ENCODE measurements around the gene CRPPA. TPM values are rescaled to one million over a fixed set of nuclear protein-coding genes. Genes with fewer than 3 reads are reported as not detected.

CRPPA gene
- 1.3 and 2.5 TPM in 2 replicates for total RNA-seq (2012; rRNA removed)
- polyA plus RNA-seq (2012; rRNA removed) = 0.47 and 0.67 TPM in 2 replicates
- 0.14 and 0.24 TPM in 2 replicates for polyA plus RNA-seq (2012; cell fraction: cytosol; rRNA removed)
- 0.07 and 0.71 TPM in 2 replicates for polyA plus RNA-seq (2012; cell fraction: nucleus; rRNA removed; ENCODE audit: low replicate concordance)
- percentile 45 among the genes with signal in this experiment for Bru-seq, nascent RNA
- BruChase-seq, experiment 1, labeled RNA remaining after a 6-hour chase = percentile 38 among the genes with signal in this experiment
- percentile 51 among the genes with signal in this experiment for BruChase-seq, experiment 2, labeled RNA remaining after a 2-hour chase
- long read RNA-seq, full-length matches to known transcripts = 2 of 3 reads
- long read RNA-seq, partial matches to known transcripts = 0 of 3 reads
- long read RNA-seq, other reads (novel, unspliced or antisense) = 1 of 3 reads

DNA sequence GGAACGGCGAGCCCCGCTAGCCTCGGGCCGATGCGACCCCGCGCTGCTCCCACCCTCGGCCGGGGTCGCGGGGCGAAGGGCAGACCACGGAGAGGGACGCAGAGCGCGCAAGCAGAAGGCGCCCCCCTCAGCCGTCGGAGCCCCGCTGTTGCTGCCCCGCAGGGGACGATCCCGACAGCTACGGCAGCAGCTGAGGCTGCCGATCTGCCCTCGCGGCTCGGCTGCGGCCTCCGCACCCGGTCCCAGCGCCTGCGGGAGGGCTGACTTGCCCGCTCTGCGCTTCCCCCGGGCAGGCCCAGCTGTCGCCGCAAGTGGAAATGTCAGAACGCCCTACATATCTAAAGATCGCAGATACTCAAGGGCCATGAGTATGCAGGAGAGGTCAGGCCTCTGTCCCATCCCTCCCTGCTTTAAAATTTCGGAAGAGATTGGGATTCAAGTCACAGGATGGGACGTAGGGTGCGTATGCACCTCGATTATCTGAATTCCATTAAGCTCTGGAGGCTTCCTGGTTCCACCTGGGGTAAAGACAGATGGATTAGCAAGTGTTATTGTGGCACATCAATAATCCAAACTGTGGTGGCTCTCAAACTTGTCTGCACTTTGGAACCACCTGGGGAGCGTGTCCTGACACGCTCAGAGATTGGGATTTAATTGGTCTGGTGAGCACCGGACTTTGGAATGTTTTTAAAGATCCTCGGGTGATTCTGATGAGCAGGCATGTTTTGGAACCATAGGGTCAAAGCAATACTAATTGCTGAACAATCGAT lies at the start of gene CRPPA:
Gene CRPPA (minus strand): TSS at position 206 of the 770 bp plus-strand sequence. CDS start 216 bp downstream, outside the sequence.
- Histone ChIP-seq H3K9me1 (ENCODE audit: insufficient read depth, low read length) (peaks cover 8% of the 10 kb centered on the region), H3K4ac (ENCODE audit: low read depth, low read length) (peak within 1 kb of the TSS; percentile 95), H3K4me2 (ENCODE audit: low read depth, low read length) (peak within 1 kb of the TSS; percentile 71), H2AK5ac (ENCODE audit: low read depth, low read length) (peak within 1 kb of the TSS; percentile 89), H4K20me1 (ENCODE audit: insufficient read depth, low read length) (no peaks in the 10 kb centered on the region), H3K4me3 (ENCODE audit: insufficient read depth, low read depth, low read length) (peak within 1 kb of the TSS; percentile 42), H2AFZ (replicated peaks; ENCODE audit: low read length, poor library complexity) (peak within 1 kb of the TSS; percentile 97), H2AK9ac (replicated peaks; ENCODE audit: low read depth, low read length, poor library complexity) (peak within 1 kb of the TSS; percentile 95), H2BK15ac (ENCODE audit: low read depth, low read length) (peak within 1 kb of the TSS; percentile 81; the same call in 2 of the 3 replicates), H3K18ac (ENCODE audit: low read depth, low read length) (peak within 1 kb of the TSS; percentile 95), H3K4me1 (ENCODE audit: control insufficient read depth, insufficient read depth, low read length) (peaks cover 11% of the 10 kb centered on the region), H3K79me1 (ENCODE audit: low read depth in 1 of 2, low read length in 2 of 2) (peaks cover 4 to 8% of the 10 kb centered on the region in 2 experiments; a peak in 2 of 4 replicates), H2BK120ac (ENCODE audit: low read depth, low read length) (peak within 1 kb of the TSS; percentile 94), H2BK20ac (ENCODE audit: low read depth, low read length) (peak within 1 kb of the TSS; percentile 95), H3K14ac (replicated peaks; ENCODE audit: low read depth, low read length) (peak within 1 kb of the TSS; percentile 96), H3K27ac (ENCODE audit: insufficient read depth, low read length) (peak within 1 kb of the TSS; percentile 95), H4K8ac (ENCODE audit: low read depth in 2 of 2, low read length in 2 of 2) (peak within 1 kb of the TSS; percentile 91 to 99), H3K23ac (ENCODE audit: low read depth, low read length) (peak within 1 kb of the TSS; percentile 92), H3K36me3 (ENCODE audit: control insufficient read depth, insufficient read depth, low read length) (no peaks in the 10 kb centered on the region), H2BK5ac (ENCODE audit: low read depth, low read length, poor library complexity, severe bottlenecking) (peak within 1 kb of the TSS; percentile 86), H4K5ac (ENCODE audit: low read depth, low read length) (peak within 1 kb of the TSS; percentile 86), H3K9ac (ENCODE audit: low read depth, low read length) (peak within 1 kb of the TSS; percentile 96), H3K9me3 (ENCODE audit: control insufficient read depth, insufficient read depth, low read length) (no peaks in the 10 kb centered on the region), H3K56ac (ENCODE audit: extremely low read depth, insufficient read depth, low read length) (peak within 1 kb of the TSS; percentile 94), H4K91ac (ENCODE audit: insufficient read depth, low read depth, low read length) (peak within 1 kb of the TSS; percentile 81), H3K27me3 (ENCODE audit: control insufficient read depth, insufficient read depth, low read length) (no peaks in the 10 kb centered on the region)
- TF ChIP-seq MAFK (IDR thresholded peaks at IDR 0.05; ENCODE audit: low read depth, low read length) = peak; percentile 66
- no peak for TF ChIP-seq RFX5 (IDR thresholded peaks at IDR 0.05; ENCODE audit: low read depth, low read length)
- CTCF ChIA-PET = interaction anchor here (0.6 kb wide), 1 partner anchor 375 kb away, joined by 3 read pairs; no protein-coding TSS in a partner anchor
- in situ Hi-C loops (cut with MboI; ENCODE audit: low sequenced_read_pairs) (no loop called here), intact Hi-C loops (cut with micrococcal nuclease) (loop anchor here (10.0 kb wide), 1 partner anchor 493 kb away; no protein-coding TSS in a partner anchor), dilution Hi-C loops (cut with HindIII; ENCODE audit: low sequenced_read_pairs, unreplicated experiment) (no loop called here)
- DNase-seq (peak; percentile 21), ATAC-seq (ENCODE audit: low read depth) (peak; percentile 50)
- 10% methylated on average over 21 of the region's 50 CpGs; no CpG with 5 or more reads in 1 of the 2 experiments for WGBS, 2 experiments (ENCODE audit: extremely low coverage in 2 of 2, insufficient read length in 1 of 2)
- BruUV-seq (replicated peaks) = no TSS peak
- POLR2A ChIA-PET (ENCODE audit: unreplicated experiment) = interaction anchor here (1.1 kb wide), 1 partner anchor 9 kb away, joined by 3 read pairs; no protein-coding TSS in a partner anchor

All from IMR-90 (cell line).